Calu3 (cell line): ENCODE measurements around the gene LOXHD1. TPM values are rescaled to one million over a fixed set of nuclear protein-coding genes. Genes with fewer than 3 reads are reported as not detected.

Source experiments
- BruUV-seq: library from RNA; stranded (reverse); fragments of 400-500 nt; replicated peaks from 2 replicates; lab custom pipeline; 2021; lab: Mats Ljungman, UMichigan
- CTCF ChIA-PET: fragments of 300-600 bp; sonication (Branson Sonifier 250); formaldehyde crosslinking; loops from one replicate; lab custom pipeline; 2022; ENCODE audit warnings: antibody characterized with exemption; lab: Charles Lee
- DNase-seq: peaks from one replicate; pipeline ENCODE4 v3.0.0; 2022
- H3K27ac Mint-ChIP-seq: one replicate; pipeline ENCODE4 v1.8.0; 2022; ENCODE audit warnings: mixed read lengths; ENCODE audit not compliant: unreplicated experiment
- H3K27me3 Mint-ChIP-seq: one replicate; pipeline ENCODE4 v1.8.0; 2022; ENCODE audit warnings: mixed read lengths; ENCODE audit not compliant: unreplicated experiment
- H3K36me3 Mint-ChIP-seq: one replicate; pipeline ENCODE4 v1.8.0; 2022; ENCODE audit warnings: mild to moderate bottlenecking, moderate library complexity, mixed read lengths; ENCODE audit not compliant: insufficient read depth, unreplicated experiment
- H3K4me1 Mint-ChIP-seq: one replicate; pipeline ENCODE4 v1.8.0; 2022; ENCODE audit warnings: mild to moderate bottlenecking, low read depth, mixed read lengths; ENCODE audit not compliant: unreplicated experiment
- H3K4me3 Mint-ChIP-seq: one replicate; pipeline ENCODE4 v1.8.0; 2022; ENCODE audit warnings: mild to moderate bottlenecking, low read depth, moderate library complexity, mixed read lengths; ENCODE audit not compliant: unreplicated experiment
- H3K9me3 Mint-ChIP-seq: one replicate; pipeline ENCODE4 v1.8.0; 2022; ENCODE audit warnings: low read depth, mixed read lengths; ENCODE audit not compliant: unreplicated experiment
- intact Hi-C: fragments of 100-400 bp; cut with micrococcal nuclease; formaldehyde crosslinking; loops from one replicate; pipeline ENCODE4 v1.10.0; 2022; ENCODE audit not compliant: unreplicated experiment
- total RNA-seq: library from RNA; stranded (reverse); gene quantifications from 2 replicates; pipeline ENCODE4 v1.2.3, GENCODE V29; 2022
- TF ChIP-seq, protein P1 (sequence below): fragments of 200-600 bp; IDR thresholded peaks from one replicate; pipeline ENCODE4 v1.8.0; 2022; ENCODE audit warnings: antibody characterized with exemption; ENCODE audit not compliant: unreplicated experiment

LOXHD1 gene
- total RNA-seq, 1 experiment from 2014 or later, result not detected

GRCh38 chr18:46456691-46457090 is 200.3 kb downstream of the LOXHD1 start:
- Mint-ChIP-seq H3K27ac (no peak overlapping the region), H3K27me3 (peaks cover 53% of the 10 kb centered on the region), H3K4me3 (no peak overlapping the region), H3K36me3 (no peaks in the 10 kb centered on the region), H3K9me3 (no peaks in the 10 kb centered on the region), H3K4me1 (no peaks in the 10 kb centered on the region)
- intact Hi-C loops, result no loop called here
- CTCF ChIA-PET, result no interaction called here
- TF ChIP-seq, protein P1, sequence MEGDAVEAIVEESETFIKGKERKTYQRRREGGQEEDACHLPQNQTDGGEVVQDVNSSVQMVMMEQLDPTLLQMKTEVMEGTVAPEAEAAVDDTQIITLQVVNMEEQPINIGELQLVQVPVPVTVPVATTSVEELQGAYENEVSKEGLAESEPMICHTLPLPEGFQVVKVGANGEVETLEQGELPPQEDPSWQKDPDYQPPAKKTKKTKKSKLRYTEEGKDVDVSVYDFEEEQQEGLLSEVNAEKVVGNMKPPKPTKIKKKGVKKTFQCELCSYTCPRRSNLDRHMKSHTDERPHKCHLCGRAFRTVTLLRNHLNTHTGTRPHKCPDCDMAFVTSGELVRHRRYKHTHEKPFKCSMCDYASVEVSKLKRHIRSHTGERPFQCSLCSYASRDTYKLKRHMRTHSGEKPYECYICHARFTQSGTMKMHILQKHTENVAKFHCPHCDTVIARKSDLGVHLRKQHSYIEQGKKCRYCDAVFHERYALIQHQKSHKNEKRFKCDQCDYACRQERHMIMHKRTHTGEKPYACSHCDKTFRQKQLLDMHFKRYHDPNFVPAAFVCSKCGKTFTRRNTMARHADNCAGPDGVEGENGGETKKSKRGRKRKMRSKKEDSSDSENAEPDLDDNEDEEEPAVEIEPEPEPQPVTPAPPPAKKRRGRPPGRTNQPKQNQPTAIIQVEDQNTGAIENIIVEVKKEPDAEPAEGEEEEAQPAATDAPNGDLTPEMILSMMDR, result no peak
- BruUV-seq, result no TSS peak
- no peak for DNase-seq

- TF ChIP-seq, protein P1, result no peak
- CTCF ChIA-PET, result interaction anchor here (0.8 kb wide), 1 partner anchor 25 kb away, joined by 3 read pairs; no protein-coding TSS in a partner anchor
- H3K27me3 Mint-ChIP-seq, result peaks cover 43% of the 10 kb centered on the region
- H3K4me1 Mint-ChIP-seq, result no peaks in the 10 kb centered on the region
- BruUV-seq, result no TSS peak
- H3K27ac Mint-ChIP-seq, result no peak overlapping the region
- intact Hi-C loops, result no loop called here
- H3K9me3 Mint-ChIP-seq, result no peaks in the 10 kb centered on the region
- DNase-seq, result no peak
- no peaks in the 10 kb centered on the region for H3K36me3 Mint-ChIP-seq
- H3K4me3 Mint-ChIP-seq, result no peak overlapping the region
Observed at GRCh38 chr18:46452820-46453219, 204.2 kb downstream of the LOXHD1 start.

- CTCF ChIA-PET, result no interaction called here
- Mint-ChIP-seq H3K4me3 (no peak overlapping the region), H3K36me3 (no peaks in the 10 kb centered on the region), H3K9me3 (no peaks in the 10 kb centered on the region), H3K27me3 (peaks cover 56% of the 10 kb centered on the region), H3K27ac (no peak overlapping the region), H3K4me1 (no peaks in the 10 kb centered on the region)
- intact Hi-C loops, result no loop called here
- TF ChIP-seq, protein P1, result no peak
- BruUV-seq, result no TSS peak
- DNase-seq, result no peak
Observed at GRCh38 chr18:46449499-46449898, 207.5 kb downstream of the LOXHD1 start.

- no TSS peak for BruUV-seq
- Mint-ChIP-seq H3K4me3 (no peak overlapping the region), H3K27ac (no peak overlapping the region), H3K4me1 (no peaks in the 10 kb centered on the region), H3K36me3 (no peaks in the 10 kb centered on the region), H3K27me3 (peaks cover 60% of the 10 kb centered on the region), H3K9me3 (no peaks in the 10 kb centered on the region)
- intact Hi-C loops, result no loop called here
- TF ChIP-seq, protein P1, result no peak
- no peak for DNase-seq
- CTCF ChIA-PET, result interaction anchor here (0.6 kb wide), 1 partner anchor 260 kb away, joined by 3 read pairs; no protein-coding TSS in a partner anchor
Observed at GRCh38 chr18:46449033-46449432, 208.0 kb downstream of the LOXHD1 start.
